IMR-90 (cell line): Measurements from ENCODE around the gene EIF5A. TPM values are rescaled to one million over a fixed set of nuclear protein-coding genes. Genes with fewer than 3 reads are reported as not detected.

Source experiments
- ATAC-seq: fragments of 200-7000 bp; cut with Tn5 transposase; 2 replicates; pipeline ENCODE4 v1.9.1; 2020; ENCODE audit warnings: low read depth, mild to moderate bottlenecking, moderate library complexity
- BruUV-seq: library from RNA; stranded (reverse); fragments of 400-500 nt; replicated peaks from 2 replicates; lab custom pipeline; 2021; lab: Mats Ljungman, UMichigan
- CTCF ChIA-PET: fragments of 300-600 bp; formaldehyde crosslinking; extraction: SDS; loops from one replicate; lab custom pipeline; 2021; ENCODE audit warnings: antibody characterized with exemption; lab: Yijun Ruan, JAX
- POLR2A ChIA-PET: fragments of 300-600 bp; sonication (Branson Sonifier 250); formaldehyde crosslinking; loops from one replicate; lab custom pipeline; 2022; ENCODE audit warnings: antibody characterized with exemption; ENCODE audit not compliant: unreplicated experiment; lab: Charles Lee
- DNase-seq: peaks from one replicate; pipeline ENCODE4 v3.0.0; 2013
- H2AFZ ChIP-seq: replicated peaks from 2 replicates; pipeline ENCODE3; 2013; ENCODE audit warnings: low read length, mild to moderate bottlenecking; ENCODE audit not compliant: poor library complexity
- H2AK5ac ChIP-seq: 2 replicates; pipeline ENCODE4 v1.6.1; 2013; ENCODE audit warnings: low read depth, low read length, inconsistent platforms
- H2AK9ac ChIP-seq: replicated peaks from 2 replicates; pipeline ENCODE3; 2013; ENCODE audit warnings: mild to moderate bottlenecking, low read depth, low read length, moderate library complexity; ENCODE audit not compliant: poor library complexity
- H2BK120ac ChIP-seq: 2 replicates; pipeline ENCODE4 v1.6.1; 2013; ENCODE audit warnings: low read depth, low read length, inconsistent platforms
- H2BK15ac ChIP-seq: 3 replicates; pipeline ENCODE4 v1.6.1; 2013; ENCODE audit warnings: low read depth, low read length, inconsistent platforms
- H2BK20ac ChIP-seq: 2 replicates; pipeline ENCODE4 v1.6.1; 2013; ENCODE audit warnings: low read depth, mild to moderate bottlenecking, inconsistent platforms, low read length, moderate library complexity
- H2BK5ac ChIP-seq: 2 replicates; pipeline ENCODE4 v1.6.1; 2013; ENCODE audit warnings: mild to moderate bottlenecking, low read depth, low read length, inconsistent platforms; ENCODE audit not compliant: poor library complexity, severe bottlenecking
- H3K14ac ChIP-seq: replicated peaks from 2 replicates; pipeline ENCODE4 v1.6.1; 2013; ENCODE audit warnings: low read depth, low read length, inconsistent platforms
- H3K18ac ChIP-seq: 2 replicates; pipeline ENCODE4 v1.6.1; 2013; ENCODE audit warnings: low read depth, low read length, control low read depth
- H3K23ac ChIP-seq: 2 replicates; pipeline ENCODE4 v1.6.1; 2013; ENCODE audit warnings: low read depth, low read length, inconsistent platforms
- H3K27ac ChIP-seq: 2 replicates; pipeline ENCODE4 v1.5.1; 2013; ENCODE audit warnings: mild to moderate bottlenecking, control low read depth, low read length; ENCODE audit not compliant: insufficient read depth
- H3K27me3 ChIP-seq: 2 replicates; pipeline ENCODE4 v1.6.1; 2013; ENCODE audit warnings: low read length; ENCODE audit not compliant: control insufficient read depth, insufficient read depth
- H3K36me3 ChIP-seq: 2 replicates; pipeline ENCODE4 v1.6.1; 2013; ENCODE audit warnings: low read length, mixed read lengths; ENCODE audit not compliant: control insufficient read depth, insufficient read depth
- H3K4ac ChIP-seq: 2 replicates; pipeline ENCODE4 v1.6.1; 2013; ENCODE audit warnings: low read depth, low read length, inconsistent platforms
- H3K4me1 ChIP-seq: 2 replicates; pipeline ENCODE4 v1.6.1; 2013; ENCODE audit warnings: low read length, mixed read lengths; ENCODE audit not compliant: control insufficient read depth, insufficient read depth
- H3K4me2 ChIP-seq: 2 replicates; pipeline ENCODE4 v1.6.1; 2013; ENCODE audit warnings: low read depth, mild to moderate bottlenecking, control low read depth, low read length, moderate library complexity
- H3K4me3 ChIP-seq: 2 replicates; pipeline ENCODE4 v1.5.1; 2013; ENCODE audit warnings: low read depth, mild to moderate bottlenecking, control low read depth, low read length, moderate library complexity; ENCODE audit not compliant: insufficient read depth
- H3K56ac ChIP-seq: 2 replicates; pipeline ENCODE4 v1.6.1; 2013; ENCODE audit warnings: low read length, inconsistent platforms; ENCODE audit not compliant: insufficient read depth; ENCODE audit errors: extremely low read depth
- H3K79me1 ChIP-seq, 2 experiments: 2 replicates each; pipeline ENCODE4 v1.6.1; 2013; ENCODE audit warnings: low read length in 2 of 2, inconsistent platforms in 1 of 2, low read depth in 1 of 2
- H3K9ac ChIP-seq: 2 replicates; pipeline ENCODE4 v1.6.1; 2013; ENCODE audit warnings: low read depth, low read length, control low read depth
- H3K9me1 ChIP-seq: 2 replicates; pipeline ENCODE4 v1.6.1; 2013; ENCODE audit warnings: low read length, inconsistent platforms; ENCODE audit not compliant: insufficient read depth
- H3K9me3 ChIP-seq: 2 replicates; pipeline ENCODE4 v1.6.1; 2013; ENCODE audit warnings: low read length; ENCODE audit not compliant: control insufficient read depth, insufficient read depth
- H4K20me1 ChIP-seq: 2 replicates; pipeline ENCODE4 v1.6.1; 2013; ENCODE audit warnings: low read length, inconsistent platforms; ENCODE audit not compliant: insufficient read depth
- H4K5ac ChIP-seq: 2 replicates; pipeline ENCODE4 v1.6.1; 2013; ENCODE audit warnings: mild to moderate bottlenecking, low read depth, low read length, control low read depth
- H4K8ac ChIP-seq, 2 experiments: 2 replicates each; pipeline ENCODE4 v1.6.1; 2013; ENCODE audit warnings: low read depth in 2 of 2, low read length in 2 of 2, control low read depth in 1 of 2, inconsistent platforms in 1 of 2
- H4K91ac ChIP-seq: 2 replicates; pipeline ENCODE4 v1.6.1; 2013; ENCODE audit warnings: low read depth, low read length, inconsistent platforms; ENCODE audit not compliant: insufficient read depth
- BHLHE40 ChIP-seq: fragments of 150-350 bp; IDR thresholded peaks from 2 replicates; pipeline ENCODE4 v1.6.1; 2016; ENCODE audit warnings: mild to moderate bottlenecking, low read depth, low read length
- CEBPB ChIP-seq: IDR thresholded peaks from 2 replicates; pipeline ENCODE4 v1.6.1; 2012; ENCODE audit warnings: low read depth, low read length, improper control_type of control experiment
- CHD1 ChIP-seq: IDR thresholded peaks from 2 replicates; pipeline ENCODE4 v1.6.1; 2012; ENCODE audit warnings: low read depth, low read length, improper control_type of control experiment
- ELK1 ChIP-seq: fragments of 150-350 bp; IDR thresholded peaks from 2 replicates; pipeline ENCODE4 v1.6.1; 2016; ENCODE audit warnings: low read depth, mild to moderate bottlenecking, low read length, moderate library complexity, borderline replicate concordance
- FOS ChIP-seq: fragments of 150-350 bp; IDR thresholded peaks from 2 replicates; pipeline ENCODE4 v1.6.1; 2016; ENCODE audit warnings: low read depth, low read length
- MAFK ChIP-seq: IDR thresholded peaks from 2 replicates; pipeline ENCODE4 v1.6.1; 2012; ENCODE audit warnings: low read depth, low read length, improper control_type of control experiment
- MAZ ChIP-seq: IDR thresholded peaks from 2 replicates; pipeline ENCODE4 v1.6.1; 2012; ENCODE audit warnings: low read depth, mild to moderate bottlenecking, low read length, improper control_type of control experiment, moderate library complexity, borderline replicate concordance
- MXI1 ChIP-seq: IDR thresholded peaks from 2 replicates; pipeline ENCODE4 v1.6.1; 2012; ENCODE audit warnings: low read depth, mild to moderate bottlenecking, low read length, moderate library complexity, borderline replicate concordance
- NFE2L2 ChIP-seq: fragments of 150-350 bp; IDR thresholded peaks from 2 replicates; pipeline ENCODE4 v1.6.1; 2016; ENCODE audit warnings: low read depth, mild to moderate bottlenecking, low read length
- POLR2A ChIP-seq: IDR thresholded peaks from 2 replicates; pipeline ENCODE4 v1.6.1; 2012; ENCODE audit warnings: mild to moderate bottlenecking, low read depth, low read length
- RAD21 ChIP-seq: IDR thresholded peaks from 2 replicates; pipeline ENCODE4 v1.6.1; 2012; ENCODE audit warnings: low read length, improper control_type of control experiment
- RCOR1 ChIP-seq: IDR thresholded peaks from 2 replicates; pipeline ENCODE4 v1.6.1; 2012; ENCODE audit warnings: mild to moderate bottlenecking, low read length, improper control_type of control experiment; ENCODE audit not compliant: insufficient replicate concordance
- RFX5 ChIP-seq: IDR thresholded peaks from 2 replicates; pipeline ENCODE4 v1.8.0; 2012; ENCODE audit warnings: low read depth, mild to moderate bottlenecking, low read length, moderate library complexity
- SMC3 ChIP-seq: fragments of 150-350 bp; IDR thresholded peaks from 2 replicates; pipeline ENCODE4 v1.6.1; 2016; ENCODE audit warnings: low read depth, mild to moderate bottlenecking, antibody characterized with exemption, low read length, moderate library complexity
- WGBS, 2 experiments: methylation state at CpG; one replicate each; pipeline versions ENCODE4 v1.1.5 to v1.1.7; 2013; ENCODE audit warnings: missing lambda C conversion rate in 2 of 2; ENCODE audit not compliant: insufficient read length in 1 of 2; ENCODE audit errors: extremely low coverage in 2 of 2; 5-methylcytosine and 5-hydroxymethylcytosine counted together
- dilution Hi-C: fragments of 300-500 bp; cut with HindIII; formaldehyde crosslinking; loops from one replicate; pipeline ENCODE4 v1.14.3; 2018; ENCODE audit warnings: low sequenced_read_pairs; ENCODE audit not compliant: unreplicated experiment
- in situ Hi-C: fragments of 300-500 bp; cut with MboI; formaldehyde crosslinking; loops from 3 replicates; pipeline ENCODE4 v1.14.3; 2019; ENCODE audit warnings: low sequenced_read_pairs, inconsistent platforms, mixed read lengths
- intact Hi-C: fragments of 100-400 bp; cut with micrococcal nuclease; formaldehyde crosslinking; loops from 2 replicates; pipeline ENCODE4 v1.10.0; 2022
- polyA plus RNA-seq, 3 experiments: library from polyadenylated mRNA; depleted of rRNA; stranded (reverse); fragments of >200 nt; gene quantifications; 2 replicates each; pipeline ENCODE4 v1.2.3, GENCODE V29; 2012; ENCODE audit warnings: low replicate concordance in 1 of 3
- total RNA-seq: library from RNA; depleted of rRNA; stranded (reverse); fragments of >200 nt; gene quantifications from 2 replicates; pipeline ENCODE4 v1.2.3, GENCODE V29; 2012
- TF ChIP-seq, protein P1 (sequence below): fragments of 150-350 bp; IDR thresholded peaks from 2 replicates; pipeline ENCODE4 v1.6.1; 2017; ENCODE audit warnings: mild to moderate bottlenecking, antibody characterized with exemption, low read length, low read depth
- TF ChIP-seq, protein P2 (sequence below): conservative IDR thresholded peaks from 2 replicates; pipeline ENCODE4 v1.5.1; 2012; ENCODE audit warnings: mild to moderate bottlenecking, low read depth, low read length, improper control_type of control experiment

Gene EIF5A
- total and polyA plus RNA-seq, 2 of the 4 experiments (the other 2 are of a cell fraction), result 782 to 883 TPM

GRCh38 chr17:7327056-7327455 lies 19.6 kb downstream of the EIF5A start:
- peaks cover 10 to 29% of the 10 kb centered on the region in 2 experiments; a peak in 3 of 4 replicates for H3K79me1 ChIP-seq
- H3K4me3 ChIP-seq, result no peak overlapping the region
- H2BK20ac ChIP-seq, result no peak overlapping the region
- no peak overlapping the region for H2AFZ ChIP-seq
- ATAC-seq (no peak), DNase-seq (no peak)
- H2AK5ac ChIP-seq, result no peak overlapping the region
- H3K56ac ChIP-seq, result no peak overlapping the region
- no peaks in the 10 kb centered on the region for H3K27me3 ChIP-seq
- no peak overlapping the region for H4K8ac ChIP-seq
- WGBS, 2 experiments, result 100% methylated on average over 1 of the region's 7 CpGs; no CpG with 5 or more reads in 1 of the 2 experiments
- no peak overlapping the region for H3K23ac ChIP-seq
- ChIA-PET CTCF (no interaction called here), POLR2A (no interaction called here)
- dilution Hi-C loops, result no loop called here
- no peaks in the 10 kb centered on the region for H3K9me3 ChIP-seq
- H3K9ac ChIP-seq, result no peak overlapping the region
- peaks cover 5% of the 10 kb centered on the region; the same call in 1 of the 2 replicates for H3K4me1 ChIP-seq
- no peak overlapping the region for H2AK9ac ChIP-seq
- no peak overlapping the region for H2BK5ac ChIP-seq
- no peak overlapping the region for H3K18ac ChIP-seq
- in situ Hi-C loops, result no loop called here
- no TSS peak for BruUV-seq
- TF ChIP-seq CHD1 (no peak), RCOR1 (no peak), ELK1 (no peak), POLR2A (no peak), MAFK (no peak), BHLHE40 (no peak), NFE2L2 (no peak), RAD21 (no peak), RFX5 (no peak), MAZ (no peak), SMC3 (no peak), MXI1 (no peak), CEBPB (no peak), FOS (no peak)
- TF ChIP-seq, protein P1, sequence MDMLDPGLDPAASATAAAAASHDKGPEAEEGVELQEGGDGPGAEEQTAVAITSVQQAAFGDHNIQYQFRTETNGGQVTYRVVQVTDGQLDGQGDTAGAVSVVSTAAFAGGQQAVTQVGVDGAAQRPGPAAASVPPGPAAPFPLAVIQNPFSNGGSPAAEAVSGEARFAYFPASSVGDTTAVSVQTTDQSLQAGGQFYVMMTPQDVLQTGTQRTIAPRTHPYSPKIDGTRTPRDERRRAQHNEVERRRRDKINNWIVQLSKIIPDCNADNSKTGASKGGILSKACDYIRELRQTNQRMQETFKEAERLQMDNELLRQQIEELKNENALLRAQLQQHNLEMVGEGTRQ, result no peak
- TF ChIP-seq, protein P2, sequence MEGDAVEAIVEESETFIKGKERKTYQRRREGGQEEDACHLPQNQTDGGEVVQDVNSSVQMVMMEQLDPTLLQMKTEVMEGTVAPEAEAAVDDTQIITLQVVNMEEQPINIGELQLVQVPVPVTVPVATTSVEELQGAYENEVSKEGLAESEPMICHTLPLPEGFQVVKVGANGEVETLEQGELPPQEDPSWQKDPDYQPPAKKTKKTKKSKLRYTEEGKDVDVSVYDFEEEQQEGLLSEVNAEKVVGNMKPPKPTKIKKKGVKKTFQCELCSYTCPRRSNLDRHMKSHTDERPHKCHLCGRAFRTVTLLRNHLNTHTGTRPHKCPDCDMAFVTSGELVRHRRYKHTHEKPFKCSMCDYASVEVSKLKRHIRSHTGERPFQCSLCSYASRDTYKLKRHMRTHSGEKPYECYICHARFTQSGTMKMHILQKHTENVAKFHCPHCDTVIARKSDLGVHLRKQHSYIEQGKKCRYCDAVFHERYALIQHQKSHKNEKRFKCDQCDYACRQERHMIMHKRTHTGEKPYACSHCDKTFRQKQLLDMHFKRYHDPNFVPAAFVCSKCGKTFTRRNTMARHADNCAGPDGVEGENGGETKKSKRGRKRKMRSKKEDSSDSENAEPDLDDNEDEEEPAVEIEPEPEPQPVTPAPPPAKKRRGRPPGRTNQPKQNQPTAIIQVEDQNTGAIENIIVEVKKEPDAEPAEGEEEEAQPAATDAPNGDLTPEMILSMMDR, result no peak
- no peak overlapping the region for H4K91ac ChIP-seq
- peaks cover 6% of the 10 kb centered on the region; the same call in 1 of the 2 replicates for H3K9me1 ChIP-seq
- H3K36me3 ChIP-seq, result peaks cover 37% of the 10 kb centered on the region
- H2BK15ac ChIP-seq, result no peak overlapping the region
- H3K14ac ChIP-seq, result no peak overlapping the region
- intact Hi-C loops, result loop anchor here (10.0 kb wide), 1 partner anchor 238 kb away; the partner anchor contains the start of gene SENP3
- H4K20me1 ChIP-seq, result peaks cover 7% of the 10 kb centered on the region
- no peak overlapping the region for H2BK120ac ChIP-seq
- no peak overlapping the region for H3K27ac ChIP-seq
- H3K4ac ChIP-seq, result no peak overlapping the region
- no peak overlapping the region for H4K5ac ChIP-seq
- no peak overlapping the region for H3K4me2 ChIP-seq
